GM12878 (cell line): Measurements from ENCODE around the gene PCDHB14.
"Not testable (repeated sequence)": the region's sequence is repeated elsewhere in the genome, so short reads cannot be mapped to it uniquely, and the experiment has no call there.

Experiments
- MYC ChIP-seq: IDR thresholded peaks from 2 replicates; pipeline ENCODE4 v1.6.1; 2011; ENCODE audit warnings: mild to moderate bottlenecking, low read length, moderate library complexity, inconsistent platforms; ENCODE audit not compliant: insufficient read depth, insufficient replicate concordance, insufficient read length, severe bottlenecking
- POLR2AphosphoS5 ChIP-seq: IDR thresholded peaks from 2 replicates; pipeline ENCODE4 v1.6.1; 2011; ENCODE audit warnings: mild to moderate bottlenecking, low read length, inconsistent platforms

DNA sequence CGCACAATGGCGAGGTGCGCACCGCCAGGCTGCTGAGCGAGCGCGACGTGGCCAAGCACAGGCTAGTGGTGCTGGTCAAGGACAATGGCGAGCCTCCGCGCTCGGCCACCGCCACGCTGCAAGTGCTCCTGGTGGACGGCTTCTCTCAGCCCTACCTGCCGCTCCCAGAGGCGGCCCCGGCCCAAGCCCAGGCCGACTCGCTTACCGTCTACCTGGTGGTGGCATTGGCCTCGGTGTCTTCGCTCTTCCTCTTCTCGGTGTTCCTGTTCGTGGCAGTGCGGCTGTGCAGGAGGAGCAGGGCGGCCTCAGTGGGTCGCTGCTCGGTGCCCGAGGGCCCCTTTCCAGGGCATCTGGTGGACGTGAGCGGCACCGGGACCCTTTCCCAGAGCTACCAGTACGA is 24.3 kb downstream of the PCDHB14 start:
- not testable (repeated sequence) for TF ChIP-seq MYC, POLR2AphosphoS5
